Keratinocyte (primary cell): Measurements from ENCODE around the gene RIPOR2. TPM values are rescaled to one million over a fixed set of nuclear protein-coding genes. Genes with fewer than 3 reads are reported as not detected.
"Not testable (repeated sequence)": the region's sequence is repeated elsewhere in the genome, so short reads cannot be mapped to it uniquely, and the experiment has no call there.

ENCODE experiments used
- DNase-seq: peaks from one replicate; pipeline ENCODE4 v3.0.0-alpha.2; 2011; ENCODE audit warnings: low read depth, missing footprints, low spot score
- FAIRE-seq: peaks from 2 replicates; lab custom pipeline; 2011; peaks lifted over from hg19 to GRCh38; lab: Jason Lieb, UNC
- H2AFZ ChIP-seq: 2 replicates; pipeline ENCODE4 v1.6.0; 2012; ENCODE audit warnings: low read length, control low read depth, inconsistent platforms; ENCODE audit not compliant: control insufficient read depth
- H3K27ac ChIP-seq: 2 replicates; pipeline ENCODE4 v1.5.1; 2011; ENCODE audit warnings: low read length; ENCODE audit not compliant: control insufficient read depth, insufficient read depth
- H3K27me3 ChIP-seq: 3 replicates; pipeline ENCODE4 v1.6.0; 2011; ENCODE audit warnings: low read length; ENCODE audit not compliant: control insufficient read depth, insufficient read depth; ENCODE audit errors: extremely low read depth
- H3K36me3 ChIP-seq, 2 experiments: 2 replicates in 1 of 2; 3 replicates in 1 of 2; pipeline ENCODE4 v1.5.1; 2011; ENCODE audit warnings: low read length in 2 of 2, mild to moderate bottlenecking in 1 of 2; ENCODE audit not compliant: control insufficient read depth in 2 of 2, insufficient read depth in 2 of 2; ENCODE audit errors: extremely low read depth in 1 of 2
- H3K4me1 ChIP-seq: 3 replicates; pipeline ENCODE4 v1.5.1; 2011; ENCODE audit warnings: low read length; ENCODE audit not compliant: control insufficient read depth, insufficient read depth; ENCODE audit errors: extremely low read depth
- H3K4me2 ChIP-seq: 3 replicates; pipeline ENCODE4 v1.6.0; 2011; ENCODE audit warnings: low read depth, low read length; ENCODE audit not compliant: control insufficient read depth, insufficient read depth; ENCODE audit errors: extremely low read depth
- H3K4me3 ChIP-seq, 3 experiments: fragments of 200-600 bp in 1 of 3; sonication (generic) in 1 of 3; 2 replicates in 2 of 3; 3 replicates in 1 of 3; pipeline ENCODE4 v1.5.1; 2011 to 2016; ENCODE audit warnings: low read length in 3 of 3, mild to moderate bottlenecking in 3 of 3, control low read depth in 2 of 3, inconsistent platforms in 1 of 3, low read depth in 1 of 3, mixed read lengths in 1 of 3, mixed run types in 1 of 3, moderate library complexity in 1 of 3; ENCODE audit not compliant: control insufficient read depth in 2 of 3, insufficient read depth in 2 of 3; ENCODE audit errors: extremely low read depth in 1 of 3
- H3K79me2 ChIP-seq: 2 replicates; pipeline ENCODE4 v1.6.0; 2012; ENCODE audit warnings: low read length; ENCODE audit not compliant: control insufficient read depth, insufficient read depth
- H3K9ac ChIP-seq: 3 replicates; pipeline ENCODE4 v1.6.0; 2011; ENCODE audit warnings: low read length; ENCODE audit not compliant: control insufficient read depth, insufficient read depth; ENCODE audit errors: extremely low read depth
- H3K9me1 ChIP-seq: 3 replicates; pipeline ENCODE4 v1.6.0; 2011; ENCODE audit warnings: low read length; ENCODE audit not compliant: control insufficient read depth, insufficient read depth; ENCODE audit errors: extremely low read depth
- H3K9me3 ChIP-seq: 2 replicates; pipeline ENCODE4 v1.5.1; 2012; ENCODE audit warnings: low read depth, low read length; ENCODE audit not compliant: control insufficient read depth
- H4K20me1 ChIP-seq: 3 replicates; pipeline ENCODE4 v1.6.0; 2011; ENCODE audit warnings: low read length; ENCODE audit not compliant: control insufficient read depth, insufficient read depth; ENCODE audit errors: extremely low read depth
- CTCF ChIP-seq, 3 experiments: IDR thresholded peaks in 1 of 3; conservative IDR thresholded peaks in 1 of 3; optimal IDR thresholded peaks in 1 of 3; 2 replicates in 2 of 3; 3 replicates in 1 of 3; pipeline versions ENCODE3 to v1.5.1; 2011; ENCODE audit warnings: low read length in 3 of 3, mild to moderate bottlenecking in 3 of 3, moderate library complexity in 2 of 3, control low read depth in 1 of 3, inconsistent platforms in 1 of 3; ENCODE audit not compliant: insufficient read depth in 2 of 3; ENCODE audit errors: extremely low read depth in 1 of 3
- EZH2 ChIP-seq: IDR thresholded peaks from one replicate; pipeline ENCODE4 v1.6.1; 2012; ENCODE audit warnings: inconsistent platforms, mild to moderate bottlenecking, low read length, moderate library complexity
- dilution Hi-C: fragments of 300-500 bp; cut with MboI; formaldehyde crosslinking; loops from one replicate; pipeline ENCODE4 v1.7.0; 2020; ENCODE audit warnings: low sequenced_read_pairs; ENCODE audit not compliant: extremely low pct_ligation_motif_present
- polyA plus RNA-seq, 5 experiments: library from polyadenylated mRNA; depleted of rRNA in 3 of 5; stranded (reverse) in 3 of 5; stranded (forward) in 1 of 5; unstranded in 1 of 5; fragments of >200 nt; gene quantifications; 1 replicate in 1 of 5; 2 replicates in 3 of 5; 3 replicates in 1 of 5; pipeline versions ENCODE4 v1.2.1 to v1.2.3, GENCODE V29; 2011 to 2012; ENCODE audit warnings: missing spikeins in 2 of 5, low read depth in 1 of 5, low replicate concordance in 1 of 5

RIPOR2 gene
- polyA plus RNA-seq, 1 donor (not counting 4 experiments of a cell fraction or from before 2014, with no cell fraction given) = 0.07 TPM

GRCh38 chr6:24949020-24949569 lies 13.3 kb upstream of the RIPOR2 start:
- Histone ChIP-seq H3K9me1 (no peaks in the 10 kb centered on the region), H3K9me3 (no peaks in the 10 kb centered on the region), H2AFZ (no peak overlapping the region), H3K4me3 (no peak overlapping the region), H3K4me2 (no peak overlapping the region), H3K27ac (no peak overlapping the region), H3K4me1 (no peaks in the 10 kb centered on the region), H3K9ac (no peak overlapping the region), H3K79me2 (no peaks in the 10 kb centered on the region), H3K36me3 (no peaks in the 10 kb centered on the region), H4K20me1 (no peaks in the 10 kb centered on the region), H3K27me3 (peaks cover 2% of the 10 kb centered on the region)
- FAIRE-seq (no peak), DNase-seq (no peak)
- TF ChIP-seq CTCF (optimal IDR thresholded peaks at IDR 0.05 in 1 of 3, IDR thresholded peaks at IDR 0.05 in 1 of 3, conservative IDR thresholded peaks at IDR 0.05 in 1 of 3; ENCODE audit: extremely low read depth in 1 of 3, insufficient read depth in 2 of 3, low read length in 3 of 3) (no peak), EZH2 (no peak)
- dilution Hi-C loops = no loop called here

GRCh38 chr6:24948261-24948660 lies 12.5 kb upstream of the RIPOR2 start:
- H3K4me1 ChIP-seq, H3K9me1 ChIP-seq, H3K27me3 ChIP-seq, H4K20me1 ChIP-seq, FAIRE-seq, H3K79me2 ChIP-seq, H3K4me3 ChIP-seq, H3K27ac ChIP-seq, DNase-seq, dilution Hi-C loops, H3K4me2 ChIP-seq, H2AFZ ChIP-seq, H3K9me3 ChIP-seq, H3K36me3 ChIP-seq, H3K9ac ChIP-seq: not testable (repeated sequence)

- no peaks in the 10 kb centered on the region for H3K79me2 ChIP-seq
- dilution Hi-C loops = no loop called here
- FAIRE-seq = no peak
These were observed 11.9 kb upstream of the RIPOR2 start for GRCh38 chr6:24947636-24948035.

More at GRCh38 chr6:24947636-24948035, 11.9 kb upstream of the RIPOR2 start:
- H3K27me3 ChIP-seq = peaks cover 2% of the 10 kb centered on the region
- H3K27ac ChIP-seq = no peak overlapping the region
- no peak overlapping the region for H3K4me3 ChIP-seq
- no peak overlapping the region for H3K4me2 ChIP-seq
- TF ChIP-seq CTCF (optimal IDR thresholded peaks at IDR 0.05 in 1 of 3, IDR thresholded peaks at IDR 0.05 in 1 of 3, conservative IDR thresholded peaks at IDR 0.05 in 1 of 3; ENCODE audit: extremely low read depth in 1 of 3, insufficient read depth in 2 of 3, low read length in 3 of 3) (no peak), EZH2 (no peak)
- no peak overlapping the region for H3K9ac ChIP-seq
- no peaks in the 10 kb centered on the region for H4K20me1 ChIP-seq
- no peaks in the 10 kb centered on the region for H3K9me1 ChIP-seq
- no peak for DNase-seq
- H3K36me3 ChIP-seq = no peaks in the 10 kb centered on the region
- no peak overlapping the region for H2AFZ ChIP-seq
- H3K9me3 ChIP-seq = no peaks in the 10 kb centered on the region
- no peaks in the 10 kb centered on the region for H3K4me1 ChIP-seq
